Ectodermal cell (in vitro differentiated cells): ENCODE results near the gene ZP1.

Experiments used
- H3K27ac ChIP-seq: 2 replicates; pipeline ENCODE4 v1.7.0; 2013; ENCODE audit warnings: mild to moderate bottlenecking, low read depth, low read length; ENCODE audit not compliant: insufficient read depth, poor library complexity, severe bottlenecking
- H3K27me3 ChIP-seq: 2 replicates; pipeline ENCODE4 v1.7.0; 2013; ENCODE audit warnings: mild to moderate bottlenecking, low read length; ENCODE audit not compliant: insufficient read depth, control insufficient read depth, poor library complexity, severe bottlenecking
- H3K36me3 ChIP-seq: one replicate; pipeline ENCODE4 v1.7.0; 2013; ENCODE audit warnings: low read length; ENCODE audit not compliant: control insufficient read depth, insufficient read depth
- H3K4me1 ChIP-seq: one replicate; pipeline ENCODE4 v1.7.0; 2013; ENCODE audit warnings: low read length; ENCODE audit not compliant: control insufficient read depth, insufficient read depth
- H3K4me3 ChIP-seq: 2 replicates; pipeline ENCODE4 v1.7.0; 2013; ENCODE audit warnings: low read depth, low read length, control low read depth; ENCODE audit not compliant: insufficient read depth
- H3K9me3 ChIP-seq: 2 replicates; pipeline ENCODE4 v1.7.0; 2013; ENCODE audit warnings: mild to moderate bottlenecking, low read length, moderate library complexity; ENCODE audit not compliant: control insufficient read depth
- WGBS, 2 experiments: methylation state at CpG; one replicate each; pipeline ENCODE4 v1.1.7; 2013; ENCODE audit warnings: missing lambda C conversion rate in 2 of 2; 5-methylcytosine and 5-hydroxymethylcytosine counted together

Gene ZP1

DNA sequence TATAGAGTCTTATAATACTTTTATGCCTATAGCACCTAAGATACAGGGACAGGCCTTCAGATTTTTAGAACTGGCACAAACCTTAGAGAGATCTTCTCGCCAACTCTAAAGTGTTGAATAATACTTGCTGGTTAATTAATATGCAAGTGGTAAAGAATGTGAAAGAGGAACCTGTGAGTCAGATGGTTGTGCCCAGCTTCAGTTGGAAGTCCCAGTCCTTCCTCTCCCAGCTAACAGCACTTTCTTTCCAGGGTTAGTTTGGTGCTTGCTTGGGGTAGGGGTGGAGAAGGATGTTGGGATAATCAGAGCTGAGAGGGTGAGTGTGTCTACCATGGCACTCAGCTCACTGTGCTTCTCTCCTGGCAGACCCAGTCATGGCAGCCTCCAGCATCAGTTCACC is 52.0 kb downstream of the ZP1 start:
- Histone ChIP-seq H3K27ac (no peak overlapping the region), H3K27me3 (peaks cover 3% of the 10 kb centered on the region), H3K36me3 (peaks cover 16% of the 10 kb centered on the region), H3K4me3 (no peak overlapping the region), H3K4me1 (peaks cover 16% of the 10 kb centered on the region), H3K9me3 (no peaks in the 10 kb centered on the region)
- 97 to 100% methylated on average over 1 of the region's 1 CpG for WGBS, 2 experiments

DNA sequence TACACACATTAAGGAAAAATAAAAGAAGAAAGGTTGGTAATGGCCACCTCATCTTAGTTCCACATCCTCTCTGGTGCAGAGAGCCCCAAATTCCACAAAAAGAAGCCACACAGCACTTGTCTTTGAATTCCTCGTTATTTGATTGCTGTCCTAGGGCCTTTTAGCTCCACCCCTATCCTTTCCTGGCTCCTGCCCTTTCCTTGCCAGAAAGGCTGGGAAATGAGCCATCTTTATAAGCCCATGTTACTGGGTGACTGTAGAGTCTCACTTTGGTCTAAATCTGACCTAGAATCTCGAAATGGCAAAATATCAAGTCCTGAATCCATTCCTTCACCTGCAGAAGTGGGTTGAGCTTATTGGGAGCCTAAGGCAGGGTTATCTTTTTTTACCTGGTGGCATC is 52.6 kb downstream of the ZP1 start:
- H3K4me1 ChIP-seq, result peaks cover 12% of the 10 kb centered on the region

DNA sequence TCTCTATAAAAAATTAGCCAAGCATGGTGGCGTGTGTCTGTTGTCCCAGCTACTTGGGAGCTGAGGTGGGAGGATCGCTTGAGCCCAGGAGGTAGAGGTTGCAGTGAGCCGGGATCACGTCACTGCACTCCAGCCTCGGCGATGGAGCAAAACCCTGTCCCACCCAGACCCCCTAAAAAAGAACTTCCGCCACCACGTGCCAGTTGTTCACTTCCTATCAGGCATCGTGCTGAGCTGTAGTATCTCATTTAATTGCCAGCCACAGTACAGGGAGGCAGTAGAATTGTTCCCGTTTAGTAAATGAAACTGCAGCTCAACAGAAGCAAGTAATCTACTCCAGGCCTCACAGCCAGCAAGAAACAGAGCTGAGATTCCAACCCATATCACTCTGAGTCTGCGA is 53.9 kb downstream of the ZP1 start:
- no peaks in the 10 kb centered on the region for H3K9me3 ChIP-seq
- peaks cover 16% of the 10 kb centered on the region for H3K4me1 ChIP-seq
- H3K27ac ChIP-seq, result no peak overlapping the region
- peaks cover 16% of the 10 kb centered on the region for H3K36me3 ChIP-seq
- 95% methylated on average over 11 of the region's 11 CpGs for WGBS, 2 experiments
- H3K27me3 ChIP-seq, result peaks cover 3% of the 10 kb centered on the region
- no peak overlapping the region for H3K4me3 ChIP-seq

More for the DNA sequence above, 52.6 kb downstream of the ZP1 start:
- Histone ChIP-seq H3K27ac (no peak overlapping the region), H3K4me3 (no peak overlapping the region), H3K27me3 (peaks cover 3% of the 10 kb centered on the region), H3K9me3 (no peaks in the 10 kb centered on the region), H3K36me3 (peaks cover 16% of the 10 kb centered on the region)
- WGBS, 2 experiments, result 87 to 98% methylated on average over 2 of the region's 2 CpGs

DNA sequence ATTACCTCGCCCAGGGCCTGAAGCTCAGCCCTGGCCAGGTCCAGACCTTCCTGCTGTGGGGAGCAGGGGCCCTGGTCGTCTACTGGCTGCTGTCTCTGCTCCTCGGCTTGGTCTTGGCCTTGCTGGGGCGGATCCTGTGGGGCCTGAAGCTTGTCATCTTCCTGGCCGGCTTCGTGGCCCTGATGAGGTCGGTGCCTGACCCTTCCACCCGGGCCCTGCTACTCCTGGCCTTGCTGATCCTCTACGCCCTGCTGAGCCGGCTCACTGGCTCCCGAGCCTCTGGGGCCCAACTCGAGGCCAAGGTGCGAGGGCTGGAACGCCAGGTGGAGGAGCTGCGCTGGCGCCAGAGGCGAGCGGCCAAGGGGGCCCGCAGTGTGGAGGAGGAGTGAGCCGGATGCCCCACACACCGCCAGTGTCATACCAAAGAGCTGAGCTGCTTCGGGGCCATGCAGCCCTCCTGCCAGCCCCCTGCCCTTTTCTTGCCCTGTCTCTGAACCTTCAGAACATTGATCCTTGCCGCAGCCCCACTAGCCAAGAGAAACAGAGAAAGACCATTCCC is 54.5 kb downstream of the ZP1 start:
- peaks cover 16% of the 10 kb centered on the region for H3K36me3 ChIP-seq
- no peak overlapping the region for H3K27ac ChIP-seq

DNA sequence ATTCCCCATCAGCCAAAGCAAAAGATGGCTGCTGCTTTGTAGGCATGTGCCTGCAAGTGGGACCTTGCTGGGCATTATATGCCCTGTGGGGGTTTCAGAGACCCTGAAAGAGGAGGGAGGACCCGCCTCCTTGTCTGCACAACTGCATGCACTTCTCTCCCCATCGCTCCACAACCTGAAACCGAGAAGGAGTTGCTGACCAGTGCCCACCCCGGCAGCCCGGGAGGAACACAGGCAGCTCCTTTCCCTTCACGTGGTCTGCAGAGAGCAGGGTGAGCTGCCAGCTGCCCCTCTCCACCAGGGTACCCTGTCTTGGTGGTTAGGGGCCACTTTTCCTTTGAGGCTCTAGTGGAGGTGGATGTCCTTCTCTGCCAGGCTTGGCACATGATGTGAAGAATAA is 55.6 kb downstream of the ZP1 start:
- 85 to 93% methylated on average over 6 of the region's 6 CpGs for WGBS, 2 experiments
- Histone ChIP-seq H3K27ac (no peak overlapping the region), H3K9me3 (no peaks in the 10 kb centered on the region), H3K27me3 (peaks cover 3% of the 10 kb centered on the region), H3K4me1 (peaks cover 16% of the 10 kb centered on the region), H3K36me3 (peaks cover 20% of the 10 kb centered on the region), H3K4me3 (no peak overlapping the region)

More for the DNA sequence above, 54.5 kb downstream of the ZP1 start:
- no peak overlapping the region for H3K4me3 ChIP-seq
- peaks cover 16% of the 10 kb centered on the region for H3K4me1 ChIP-seq
- 92 to 93% methylated on average over 23 of the region's 23 CpGs for WGBS, 2 experiments
- peaks cover 3% of the 10 kb centered on the region for H3K27me3 ChIP-seq
- no peaks in the 10 kb centered on the region for H3K9me3 ChIP-seq

DNA sequence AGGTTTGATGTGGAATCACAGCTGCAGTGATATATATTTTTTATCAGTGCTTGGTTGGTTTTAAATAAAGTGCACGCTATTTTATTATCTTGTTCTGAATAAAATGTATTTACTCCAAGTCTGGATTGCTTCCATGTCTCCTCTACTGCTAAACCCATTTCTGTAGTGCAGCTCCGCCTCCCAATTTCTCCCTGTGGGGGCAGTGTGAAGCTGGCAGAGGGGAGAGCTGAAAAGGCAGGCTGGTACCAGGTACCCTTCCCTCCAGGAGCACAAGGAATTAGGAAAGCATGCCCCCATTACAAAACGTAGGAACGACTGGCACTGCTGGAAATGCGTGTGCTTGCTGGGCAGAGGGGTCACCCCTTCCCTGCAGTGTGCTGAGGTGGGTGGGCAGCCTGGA is 56.0 kb downstream of the ZP1 start:
- Histone ChIP-seq H3K4me3 (no peak overlapping the region), H3K27me3 (peaks cover 3% of the 10 kb centered on the region), H3K9me3 (no peaks in the 10 kb centered on the region), H3K4me1 (peaks cover 16% of the 10 kb centered on the region), H3K36me3 (peaks cover 22% of the 10 kb centered on the region), H3K27ac (no peak overlapping the region)
- 86 to 92% methylated on average over 4 to 5 of the region's 5 CpGs for WGBS, 2 experiments

DNA sequence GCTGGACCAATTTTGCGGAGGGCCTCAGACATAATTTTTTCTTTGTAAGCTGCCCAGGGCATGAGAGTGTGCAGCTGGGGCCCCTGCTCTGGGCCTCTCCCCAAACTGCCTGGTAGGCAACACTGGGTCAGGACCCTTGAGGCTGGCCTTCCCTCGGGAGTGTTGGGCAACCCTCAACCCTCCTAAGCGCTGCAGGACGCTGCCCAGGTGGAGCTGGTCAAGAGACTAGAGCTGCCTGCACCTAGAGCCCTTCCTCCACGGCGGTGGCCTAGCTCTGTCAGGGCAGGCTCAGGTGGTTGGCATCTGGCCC is 56.4 kb downstream of the ZP1 start:
- peak overlapping the region; percentile 89 for H3K4me3 ChIP-seq

DNA sequence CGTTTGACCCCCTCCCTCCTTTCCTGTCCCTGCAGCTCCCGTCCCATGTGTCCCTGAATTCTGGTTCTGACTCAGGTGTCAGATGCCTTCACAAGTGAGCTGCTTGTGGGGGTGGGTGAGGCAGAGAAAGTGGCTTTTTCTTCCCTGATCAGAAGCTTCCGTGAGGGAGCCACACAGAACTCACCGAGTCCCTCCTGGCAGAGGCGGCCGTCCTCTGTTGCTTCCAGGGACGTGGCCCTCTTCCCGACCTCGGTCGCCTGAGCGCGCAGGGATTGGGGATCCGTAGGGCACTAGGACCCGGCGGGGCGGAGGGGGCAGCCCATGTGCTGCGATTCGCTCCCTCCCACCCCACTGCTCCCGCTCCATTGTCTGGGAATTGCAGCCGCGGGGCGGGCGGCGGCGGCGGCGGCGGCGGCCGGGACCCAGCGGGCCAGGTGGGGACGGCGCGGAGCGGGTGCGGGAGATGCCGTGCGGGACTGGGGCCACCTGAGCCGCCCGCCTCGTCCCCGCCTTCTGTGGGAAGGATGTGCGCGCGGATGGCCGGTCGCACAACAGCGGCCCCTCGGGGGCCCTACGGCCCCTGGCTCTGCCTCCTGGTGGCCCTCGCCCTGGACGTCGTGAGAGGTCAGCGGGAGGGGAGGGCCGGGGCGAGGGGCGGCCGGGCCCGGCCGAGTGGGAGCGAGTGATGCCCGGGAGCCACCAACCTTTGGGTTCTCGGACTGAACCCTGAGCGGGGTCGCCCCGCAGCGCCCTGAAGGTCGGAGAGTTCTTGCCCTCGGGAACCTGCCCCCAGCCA is 57.0 kb downstream of the ZP1 start, which contains the start of gene TMEM132A:
TMEM132A (plus strand) TSS at position 351 of the 796 bp plus-strand sequence; CDS start at position 525, 174 bp downstream.
- H3K4me3 ChIP-seq, result peak within 1 kb of the TSS; percentile 89
- peaks cover 30% of the 10 kb centered on the region for H3K36me3 ChIP-seq
- no peaks in the 10 kb centered on the region for H3K9me3 ChIP-seq
- 0 to 1% methylated on average over 69 of the region's 69 CpGs for WGBS, 2 experiments
- H3K27me3 ChIP-seq, result peaks cover 3% of the 10 kb centered on the region
- H3K27ac ChIP-seq, result peak within 1 kb of the TSS; percentile 36
- H3K4me1 ChIP-seq, result peaks cover 16% of the 10 kb centered on the region

More for the DNA sequence above, 56.4 kb downstream of the ZP1 start:
- Histone ChIP-seq H3K4me1 (peaks cover 16% of the 10 kb centered on the region), H3K36me3 (peaks cover 24% of the 10 kb centered on the region), H3K27me3 (peaks cover 3% of the 10 kb centered on the region), H3K9me3 (no peaks in the 10 kb centered on the region), H3K27ac (no peak overlapping the region)
- 67 to 69% methylated on average over 6 of the region's 6 CpGs for WGBS, 2 experiments
